GM12878 (cell line): ENCODE measurements around the gene EED. TPM values are rescaled to one million over a fixed set of nuclear protein-coding genes. Genes with fewer than 3 reads are reported as not detected.

Source experiments
- BCL11A ChIP-seq: IDR thresholded peaks from 2 replicates; pipeline ENCODE4 v1.6.1; 2011; ENCODE audit warnings: low read depth, low read length
- BCL3 ChIP-seq: IDR thresholded peaks from 2 replicates; pipeline ENCODE4 v1.6.1; 2011; ENCODE audit warnings: borderline replicate concordance, low read depth, mild to moderate bottlenecking, moderate library complexity, low read length; ENCODE audit not compliant: insufficient read depth, poor library complexity, severe bottlenecking
- BHLHE40 ChIP-seq, 2 experiments: fragments of 450-650 bp in 1 of 2; IDR thresholded peaks; 2 replicates each; pipeline ENCODE4 v1.6.1; 2011 to 2017; ENCODE audit warnings: low read depth in 2 of 2, borderline replicate concordance in 1 of 2, improper control_type of control experiment in 1 of 2, low read length in 1 of 2, mild to moderate bottlenecking in 1 of 2
- CEBPB ChIP-seq, 2 experiments: fragments of 150-350 bp in 1 of 2; IDR thresholded peaks; 2 replicates each; pipeline ENCODE4 v1.6.1; 2012 to 2014; ENCODE audit warnings: low read depth in 2 of 2, low read length in 2 of 2, borderline replicate concordance in 1 of 2, inconsistent platforms in 1 of 2
- CHD4 ChIP-seq: fragments of 200-600 bp; sonication (generic); IDR thresholded peaks from 2 replicates; pipeline ENCODE4 v1.6.1; 2016; ENCODE audit warnings: mild to moderate bottlenecking
- EED ChIP-seq: sonication (generic); IDR thresholded peaks from 2 replicates; pipeline ENCODE4 v1.6.1; 2016; ENCODE audit warnings: antibody characterized with exemption, low read depth
- ESRRA ChIP-seq: IDR thresholded peaks from 2 replicates; pipeline ENCODE4 v1.6.1; 2012; ENCODE audit warnings: mild to moderate bottlenecking, low read length, improper control_type of control experiment
- HDAC2 ChIP-seq: fragments of 200-600 bp; sonication (generic); IDR thresholded peaks from 2 replicates; pipeline ENCODE4 v1.6.1; 2017
- JUND ChIP-seq: IDR thresholded peaks from 2 replicates; pipeline ENCODE4 v1.6.1; 2012; ENCODE audit warnings: low read depth, mild to moderate bottlenecking, low read length, improper control_type of control experiment, moderate library complexity
- KAT2A ChIP-seq: conservative IDR thresholded peaks from 2 replicates; pipeline ENCODE4 v1.6.1; 2011; ENCODE audit warnings: low read depth, low read length; ENCODE audit not compliant: control insufficient read depth
- LARP7 ChIP-seq: fragments of 450-650 bp; IDR thresholded peaks from 2 replicates; pipeline ENCODE4 v1.6.1; 2017; ENCODE audit warnings: mild to moderate bottlenecking
- PML ChIP-seq: IDR thresholded peaks from 2 replicates; pipeline ENCODE4 v1.6.1; 2012; ENCODE audit warnings: low read length, inconsistent platforms
- POLR2AphosphoS2 ChIP-seq: IDR thresholded peaks from 2 replicates; pipeline ENCODE4 v1.6.1; 2011; ENCODE audit warnings: low read depth, mild to moderate bottlenecking, low read length, improper control_type of control experiment, moderate library complexity
- RELB ChIP-seq: fragments of 450-650 bp; IDR thresholded peaks from 2 replicates; pipeline ENCODE4 v1.6.1; 2017; ENCODE audit warnings: low read depth, mild to moderate bottlenecking, moderate library complexity
- ZBTB4 ChIP-seq: fragments of 450-650 bp; formaldehyde crosslinking; IDR thresholded peaks from 2 replicates; pipeline ENCODE4 v1.4.0; 2022; ENCODE audit warnings: mild to moderate bottlenecking, moderate library complexity
- ZBTB40 ChIP-seq: fragments of 450-650 bp; IDR thresholded peaks from 2 replicates; pipeline ENCODE4 v1.6.1; 2016; ENCODE audit warnings: mild to moderate bottlenecking, moderate library complexity, borderline replicate concordance
- polyA plus RNA-seq, 11 experiments: library from polyadenylated mRNA; depleted of rRNA in 4 of 11; unstranded in 6 of 11; stranded (reverse) in 5 of 11; fragments of >200 nt; fragmentation: Nextera tagmentation in 4 of 11; fragmentation: Illumina TruSeq in 1 of 11; extraction: Ambion mirVana in 4 of 11; extraction: Trizol in 1 of 11; gene quantifications; 1 replicate in 1 of 11; 2 replicates in 10 of 11; pipeline versions ENCODE4 v1.2.1 to v1.2.3, GENCODE V29; 2011 to 2016; ENCODE audit warnings: inconsistent platforms in 2 of 11, missing spikeins in 2 of 11, low read depth in 1 of 11
- total RNA-seq, 4 experiments: library from RNA; depleted of rRNA in 3 of 4; stranded (reverse); fragments of >200 nt in 3 of 4; fragmentation: Illumina TruSeq in 1 of 4; extraction: Trizol in 1 of 4; gene quantifications; 2 replicates each; pipeline versions ENCODE4 v1.2.1 to v1.2.3, GENCODE V29; 2013 to 2021
- TF ChIP-seq, protein P1 (sequence below): fragments of 450-650 bp; IDR thresholded peaks from 2 replicates; pipeline ENCODE4 v1.6.1; 2014; ENCODE audit warnings: mild to moderate bottlenecking

Gene EED
- total and polyA plus RNA-seq, 10 of the 15 experiments (the other 5 are each of a cell fraction or from before 2014, with no cell fraction given) = 41.5 to 140 (median 72.2) TPM

- TF ChIP-seq ZBTB40 (peak; percentile 63; the same call in 1 of the 2 replicates), ESRRA (no peak), BHLHE40 (IDR thresholded peaks at IDR 0.05; ENCODE audit: borderline replicate concordance in 1 of 2, low read depth in 2 of 2, low read length in 1 of 2) (peak; percentile 98 to 99), BCL3 (no peak), ZBTB4 (CRISPR knock-in tag) (no peak), EED (peak; percentile 94), CEBPB (IDR thresholded peaks at IDR 0.05; ENCODE audit: borderline replicate concordance in 1 of 2, low read depth in 2 of 2, low read length in 2 of 2) (no peak), PML (peak; percentile 98), POLR2AphosphoS2 (peak; percentile 81), RELB (peak; percentile 95), CHD4 (no peak), KAT2A (no peak), LARP7 (peak; percentile 76), BCL11A (no peak), HDAC2 (no peak), JUND (peak; percentile 99)
- TF ChIP-seq, protein P1, sequence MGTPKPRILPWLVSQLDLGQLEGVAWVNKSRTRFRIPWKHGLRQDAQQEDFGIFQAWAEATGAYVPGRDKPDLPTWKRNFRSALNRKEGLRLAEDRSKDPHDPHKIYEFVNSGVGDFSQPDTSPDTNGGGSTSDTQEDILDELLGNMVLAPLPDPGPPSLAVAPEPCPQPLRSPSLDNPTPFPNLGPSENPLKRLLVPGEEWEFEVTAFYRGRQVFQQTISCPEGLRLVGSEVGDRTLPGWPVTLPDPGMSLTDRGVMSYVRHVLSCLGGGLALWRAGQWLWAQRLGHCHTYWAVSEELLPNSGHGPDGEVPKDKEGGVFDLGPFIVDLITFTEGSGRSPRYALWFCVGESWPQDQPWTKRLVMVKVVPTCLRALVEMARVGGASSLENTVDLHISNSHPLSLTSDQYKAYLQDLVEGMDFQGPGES = peak; percentile 67; the same call in 1 of the 2 replicates
Measured at GRCh38 chr11:86244522-86245368, at the start of gene EED (continued).
